Stimulated activated CD8-positive, alpha-beta memory T cell treated with anti-CD3 and anti-CD28 coated beads, Interleukin-4, amount 100 ng/mL, for 4 hours (primary cell): ENCODE measurements around the gene ECT2.
"Not testable (repeated sequence)": the region's sequence is repeated elsewhere in the genome, so short reads cannot be mapped to it uniquely, and the experiment has no call there.

Experiments used
- DNase-seq, 2 donors: peaks; one replicate each; pipeline ENCODE4 v3.0.0-alpha.2; 2020; ENCODE audit warnings: low read depth in 2 of 2, low spot score in 1 of 2

The ECT2 gene, protein sequence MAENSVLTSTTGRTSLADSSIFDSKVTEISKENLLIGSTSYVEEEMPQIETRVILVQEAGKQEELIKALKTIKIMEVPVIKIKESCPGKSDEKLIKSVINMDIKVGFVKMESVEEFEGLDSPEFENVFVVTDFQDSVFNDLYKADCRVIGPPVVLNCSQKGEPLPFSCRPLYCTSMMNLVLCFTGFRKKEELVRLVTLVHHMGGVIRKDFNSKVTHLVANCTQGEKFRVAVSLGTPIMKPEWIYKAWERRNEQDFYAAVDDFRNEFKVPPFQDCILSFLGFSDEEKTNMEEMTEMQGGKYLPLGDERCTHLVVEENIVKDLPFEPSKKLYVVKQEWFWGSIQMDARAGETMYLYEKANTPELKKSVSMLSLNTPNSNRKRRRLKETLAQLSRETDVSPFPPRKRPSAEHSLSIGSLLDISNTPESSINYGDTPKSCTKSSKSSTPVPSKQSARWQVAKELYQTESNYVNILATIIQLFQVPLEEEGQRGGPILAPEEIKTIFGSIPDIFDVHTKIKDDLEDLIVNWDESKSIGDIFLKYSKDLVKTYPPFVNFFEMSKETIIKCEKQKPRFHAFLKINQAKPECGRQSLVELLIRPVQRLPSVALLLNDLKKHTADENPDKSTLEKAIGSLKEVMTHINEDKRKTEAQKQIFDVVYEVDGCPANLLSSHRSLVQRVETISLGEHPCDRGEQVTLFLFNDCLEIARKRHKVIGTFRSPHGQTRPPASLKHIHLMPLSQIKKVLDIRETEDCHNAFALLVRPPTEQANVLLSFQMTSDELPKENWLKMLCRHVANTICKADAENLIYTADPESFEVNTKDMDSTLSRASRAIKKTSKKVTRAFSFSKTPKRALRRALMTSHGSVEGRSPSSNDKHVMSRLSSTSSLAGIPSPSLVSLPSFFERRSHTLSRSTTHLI

DNA sequence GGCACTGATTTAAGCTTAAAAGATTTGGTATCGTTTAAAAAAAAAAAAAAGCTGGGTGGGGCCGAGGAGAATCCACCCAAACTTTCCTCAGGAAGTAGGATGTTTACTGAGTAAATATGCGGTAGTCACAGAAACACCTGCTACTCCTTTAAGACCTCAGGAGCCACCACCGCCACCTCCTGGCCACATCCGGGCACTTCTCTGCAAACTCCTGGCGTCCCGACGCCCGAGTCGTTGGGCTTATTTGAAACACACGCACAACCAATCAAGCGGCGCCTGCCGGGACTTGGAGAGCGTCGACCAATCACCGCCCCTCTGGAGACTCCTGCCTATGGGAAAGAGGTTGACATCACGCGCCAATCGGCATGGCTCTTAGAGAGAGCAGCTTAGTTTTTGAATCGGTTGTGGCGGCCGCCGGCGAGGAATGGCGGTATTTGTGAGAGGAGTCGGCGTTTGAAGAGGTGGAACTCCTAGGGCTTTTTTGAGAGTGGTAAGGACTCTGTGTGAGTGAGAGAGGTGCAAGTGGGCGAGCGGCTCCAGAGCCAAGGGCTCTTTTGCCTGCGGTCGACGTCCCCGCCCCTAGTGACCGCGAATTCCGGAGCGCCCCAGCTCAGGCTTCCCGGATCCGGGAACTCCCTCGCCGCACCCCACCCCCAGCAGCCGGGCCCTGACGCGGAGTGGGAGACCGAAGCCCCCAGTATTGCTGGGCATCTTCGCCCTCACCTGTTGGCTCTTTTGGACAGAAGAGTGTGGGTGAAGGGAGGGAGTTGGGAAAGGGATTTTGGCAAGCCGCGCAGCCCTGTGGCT is at the start of gene ECT2:
Gene ECT2 (plus strand): TSS at position 359 of the 807 bp plus-strand sequence. CDS start 3,805 bp downstream, outside the sequence.
- peak; percentile 91 to 92 for DNase-seq

DNA sequence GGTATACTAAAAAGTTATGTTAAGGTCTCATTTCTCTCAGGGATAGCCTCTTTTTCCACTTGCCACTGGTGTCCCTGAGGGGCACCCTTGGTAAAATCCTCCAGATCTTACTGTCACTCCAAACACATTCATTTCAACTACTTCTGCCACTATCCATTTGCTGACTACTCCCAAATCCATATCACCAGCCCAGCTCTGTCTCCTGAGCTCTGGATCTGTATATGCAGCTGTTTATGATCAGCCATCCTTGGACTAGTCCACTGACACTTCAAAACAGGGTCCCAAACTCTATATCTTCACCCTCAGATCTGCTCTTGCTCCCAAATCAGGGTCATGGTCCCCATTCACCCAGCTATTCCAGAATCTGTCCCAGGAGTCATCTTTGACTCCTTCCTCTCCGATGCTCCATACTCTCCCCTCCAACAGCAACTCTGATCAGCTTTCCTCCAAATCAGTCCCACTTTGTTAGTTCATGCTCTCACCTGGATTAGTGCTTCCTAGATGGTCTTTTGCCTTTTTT is 49.5 kb upstream of the ECT2 start:
- DNase-seq: no peak

DNA sequence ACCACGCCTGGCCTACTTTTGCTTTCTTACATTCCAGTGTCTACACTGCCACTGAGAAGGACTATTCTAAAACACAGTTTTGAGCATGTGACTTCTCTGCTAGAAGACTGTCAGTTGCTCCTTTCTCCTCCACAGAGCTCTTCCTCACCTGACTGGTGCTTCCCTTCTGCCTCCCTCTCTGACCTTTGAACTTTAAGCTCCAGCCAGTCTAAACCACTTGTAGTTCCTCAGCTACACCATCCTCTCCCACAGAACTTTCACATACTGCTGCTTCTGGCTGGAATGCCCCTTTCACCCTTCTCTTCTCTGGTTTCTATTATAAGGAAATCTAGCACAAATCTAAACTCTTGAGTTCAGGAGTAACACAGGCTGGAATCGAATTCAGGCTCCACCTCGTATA is 48.8 kb upstream of the ECT2 start:
- DNase-seq: no peak

DNA sequence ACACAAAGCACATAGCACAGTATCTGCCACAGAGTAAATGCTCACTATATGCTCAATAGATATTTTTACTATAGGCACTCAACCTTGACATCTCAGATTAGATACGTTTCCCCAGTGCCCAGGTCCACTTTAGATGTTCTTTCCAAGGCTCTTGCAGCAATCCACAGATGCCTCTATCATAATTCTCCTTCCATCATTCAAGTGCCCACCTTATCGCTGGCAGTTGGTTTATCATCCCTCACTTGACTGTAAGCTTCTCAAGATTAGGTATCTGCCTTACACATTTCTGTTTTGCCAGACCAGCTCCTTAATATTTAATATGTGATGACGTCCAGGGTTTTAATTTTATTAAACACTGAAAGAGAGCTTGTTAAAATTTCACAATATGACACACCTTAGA is 48.3 kb upstream of the ECT2 start:
- DNase-seq: no peak

DNA sequence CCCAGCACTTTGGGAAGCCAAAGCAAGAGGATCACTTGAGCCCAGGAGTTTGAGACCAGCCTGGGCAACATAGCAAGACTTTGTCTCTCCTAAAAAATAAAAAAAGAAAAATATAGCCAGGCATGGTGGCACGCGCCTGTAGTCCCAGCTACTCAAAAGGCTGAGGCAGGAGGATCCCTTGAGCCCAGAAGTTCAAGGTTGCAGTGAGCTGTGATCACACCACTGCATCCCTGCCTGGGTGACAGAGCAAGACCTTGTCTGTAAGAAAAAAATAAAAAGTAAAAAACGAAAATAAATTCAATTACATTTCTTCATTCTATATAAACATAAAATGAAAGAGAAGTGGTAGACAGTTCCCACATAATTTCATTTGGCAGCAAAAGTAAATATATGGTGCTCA is 47.8 kb upstream of the ECT2 start:
- DNase-seq: not testable (repeated sequence)

DNA sequence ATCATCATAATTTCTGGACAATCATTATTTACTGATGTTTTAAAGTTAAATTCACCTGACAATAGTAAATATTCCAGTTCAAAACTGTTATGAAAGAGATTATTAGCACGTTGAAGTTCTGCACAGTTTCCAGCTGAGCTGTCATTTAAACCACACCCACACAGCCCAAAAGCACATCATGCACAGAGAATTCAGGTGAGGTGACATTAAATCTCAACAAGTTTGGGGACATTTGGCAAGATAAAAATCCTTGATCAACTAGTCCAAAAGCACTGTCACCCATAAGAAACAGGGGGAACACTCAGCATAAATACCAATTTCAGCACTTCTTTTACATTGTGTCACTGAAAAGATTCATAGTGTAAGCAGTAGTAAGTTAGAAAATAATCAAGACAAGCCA is 46.5 kb upstream of the ECT2 start:
- no peak for DNase-seq

DNA sequence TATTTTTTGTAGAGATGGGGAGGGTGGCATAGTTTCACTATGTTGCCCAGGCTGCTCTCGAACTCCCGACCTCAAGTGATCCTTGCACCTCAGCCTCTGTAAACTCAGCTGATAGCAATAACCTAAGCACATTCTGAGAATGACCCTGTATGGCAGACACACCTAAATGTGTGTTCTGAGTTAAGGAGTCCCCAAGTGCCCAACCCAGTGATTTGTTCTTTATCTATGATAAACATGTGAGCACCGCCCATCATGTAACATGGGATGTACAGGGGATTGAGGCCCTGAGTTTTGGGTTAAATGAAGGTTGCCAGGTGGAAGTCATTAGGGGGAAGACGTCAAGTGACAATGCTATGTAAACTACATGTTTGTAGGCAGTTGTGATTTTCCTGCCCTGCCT is 45.4 kb upstream of the ECT2 start:
- DNase-seq: no peak

DNA sequence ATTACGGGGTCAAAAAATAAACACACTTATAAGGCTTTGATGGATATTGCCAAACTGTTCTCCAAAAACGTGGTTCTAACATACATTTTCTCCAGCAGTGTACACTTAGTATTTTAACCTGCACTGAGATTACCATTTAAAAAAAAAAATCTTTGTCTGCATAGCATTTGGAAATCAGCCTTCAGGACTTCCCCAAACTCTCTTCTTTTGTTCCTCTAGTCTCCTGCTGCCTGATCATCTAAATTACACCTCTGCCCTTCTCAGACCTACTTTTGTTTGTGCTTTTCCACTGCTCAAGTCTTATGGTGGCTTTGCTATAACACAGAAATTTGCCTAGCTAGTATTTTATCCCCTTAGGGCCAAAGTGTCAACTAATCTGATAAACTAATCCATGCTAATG is 43.5 kb upstream of the ECT2 start:
- no peak for DNase-seq

DNA sequence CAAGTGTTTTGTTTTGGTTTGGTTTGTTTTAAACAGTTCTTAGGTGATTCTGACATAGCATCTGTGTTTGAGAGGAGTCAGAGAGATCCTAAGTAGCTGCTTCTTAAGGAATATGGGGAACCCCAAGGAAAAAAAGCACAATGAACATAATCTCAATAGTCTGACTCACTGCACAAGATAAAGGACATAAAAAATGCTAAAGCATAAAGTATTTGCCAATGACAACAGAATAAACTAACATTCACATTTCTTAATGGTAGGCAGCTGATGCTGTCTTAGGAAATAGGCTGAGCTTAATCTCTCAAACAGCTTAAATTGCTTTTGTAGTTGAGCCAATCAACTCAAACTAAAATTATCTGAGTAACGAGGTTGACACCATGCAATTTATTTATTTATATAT is 42.6 kb upstream of the ECT2 start:
- DNase-seq: no peak

DNA sequence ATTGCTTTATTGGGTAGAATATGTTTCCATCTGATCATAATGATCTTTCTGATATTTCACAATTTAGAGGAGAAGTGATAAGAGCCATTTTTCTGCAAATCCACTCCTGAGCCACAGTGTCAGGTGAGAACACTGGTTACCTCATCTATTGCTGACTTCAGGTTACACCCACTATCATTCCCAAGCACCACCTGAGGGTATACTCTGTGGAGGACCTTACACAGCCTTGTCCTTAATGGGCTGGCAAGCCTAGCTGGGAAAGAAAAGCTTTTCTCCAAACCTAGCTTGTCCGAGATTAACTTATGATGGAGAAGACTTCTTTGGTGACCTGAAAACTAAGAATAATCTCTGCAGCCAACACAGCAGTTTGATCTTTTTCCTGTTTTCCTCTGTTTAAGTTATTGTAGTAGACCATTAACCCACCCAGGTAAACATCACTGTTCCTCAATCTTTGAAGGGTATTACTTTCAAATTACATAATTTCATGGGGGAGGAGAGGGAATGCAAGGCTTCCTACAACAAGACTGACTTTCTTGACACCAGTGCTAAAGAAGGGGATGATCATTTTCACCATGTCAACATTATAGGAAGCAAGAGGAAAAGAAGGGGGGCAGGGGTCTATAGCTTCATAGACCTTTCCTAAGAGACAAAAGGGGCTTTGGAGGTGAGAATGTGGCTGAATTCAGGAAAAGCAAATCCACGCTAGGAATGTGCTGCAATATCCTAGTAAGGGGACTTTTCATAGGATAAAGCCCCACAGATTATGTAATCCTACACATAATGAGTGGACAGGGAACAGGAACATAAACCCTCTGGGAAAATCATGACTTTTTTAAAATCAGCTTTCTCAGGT is 41.4 kb upstream of the ECT2 start:
- DNase-seq: no peak

DNA sequence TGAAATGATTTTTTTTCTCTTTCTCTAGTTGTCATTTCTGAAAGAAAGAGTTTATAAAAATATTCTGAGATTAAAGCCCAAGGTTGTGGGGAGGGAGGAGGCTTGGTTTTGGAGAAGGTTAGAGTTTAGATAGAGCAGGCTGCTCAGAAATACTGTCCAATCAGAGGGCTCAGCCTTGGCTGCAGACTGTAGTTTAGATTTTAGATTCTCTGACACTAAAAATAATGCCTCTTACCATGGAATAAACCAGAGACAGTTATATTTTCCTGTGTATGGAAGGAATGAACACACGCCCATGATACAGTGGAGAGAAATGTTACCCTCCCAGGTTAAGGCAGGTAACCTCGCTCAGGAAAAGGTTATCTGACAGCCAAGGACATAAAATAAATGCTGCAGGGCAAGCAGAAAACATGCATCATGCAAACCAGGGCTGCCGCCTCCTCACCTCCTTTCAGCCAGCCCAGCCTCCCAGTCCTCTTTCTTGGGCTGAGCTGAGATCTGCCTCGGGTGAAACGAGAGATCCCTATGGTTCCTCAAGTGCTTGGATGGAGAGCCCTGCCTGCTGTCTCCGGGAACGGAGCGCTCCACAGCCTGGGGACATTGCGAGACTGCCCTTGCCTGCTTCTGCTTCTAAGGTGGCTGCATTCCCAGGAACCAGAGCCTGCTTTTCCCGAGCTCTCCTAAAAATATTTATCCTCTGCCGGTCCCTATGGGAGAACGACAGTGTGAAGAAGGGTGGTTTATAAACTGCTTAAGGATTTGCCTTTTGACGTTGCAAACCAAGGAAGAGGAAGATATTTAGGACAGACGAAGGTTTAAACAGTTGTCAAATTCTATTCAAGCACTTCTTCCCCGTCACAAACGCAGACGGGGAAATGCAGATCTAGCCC is 40.5 kb upstream of the ECT2 start:
- DNase-seq: no peak

DNA sequence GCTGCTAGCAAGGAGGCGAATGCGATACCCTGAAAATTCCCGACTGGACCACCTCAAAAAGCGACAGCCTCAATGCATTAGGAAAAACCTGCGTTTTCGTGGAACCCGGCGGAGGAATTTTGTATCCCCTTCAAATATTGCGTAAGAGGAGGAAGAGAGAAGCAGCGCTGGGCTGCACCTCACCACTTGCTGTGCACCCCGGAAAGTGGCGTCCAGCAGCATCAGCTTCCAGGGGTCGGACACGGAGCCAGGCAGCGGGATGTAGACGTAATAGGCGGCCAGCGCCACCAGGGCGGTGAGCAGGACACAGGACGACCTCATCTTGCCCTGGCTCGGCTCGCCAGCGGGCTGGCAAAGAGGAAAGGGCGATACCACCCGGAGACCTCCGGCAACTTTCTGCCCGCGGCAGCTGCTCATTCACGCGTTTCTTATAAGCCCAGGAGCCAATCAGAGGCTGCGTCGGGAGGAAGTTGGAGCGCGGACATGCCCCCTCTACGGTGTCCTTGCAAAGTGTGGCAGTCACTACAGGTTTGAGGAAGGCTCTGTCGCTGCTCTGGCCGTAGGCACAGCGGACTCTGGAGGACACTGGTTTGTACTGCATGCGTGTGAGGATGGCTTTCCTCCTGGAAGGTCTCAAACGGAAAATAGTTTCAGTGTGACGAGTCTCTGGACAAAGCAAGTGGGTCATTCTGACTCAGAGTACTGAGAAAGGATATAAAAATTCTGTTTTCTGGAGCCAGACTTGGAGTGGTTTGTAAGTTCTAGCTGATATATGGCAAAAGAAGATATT is 39.7 kb upstream of the ECT2 start, which contains the start of gene NCEH1:
Gene NCEH1 (minus strand): TSS at position 404 of the 790 bp plus-strand sequence. CDS start 83 bp downstream, at position 321.
- DNase-seq: peak; percentile 27 to 42

DNA sequence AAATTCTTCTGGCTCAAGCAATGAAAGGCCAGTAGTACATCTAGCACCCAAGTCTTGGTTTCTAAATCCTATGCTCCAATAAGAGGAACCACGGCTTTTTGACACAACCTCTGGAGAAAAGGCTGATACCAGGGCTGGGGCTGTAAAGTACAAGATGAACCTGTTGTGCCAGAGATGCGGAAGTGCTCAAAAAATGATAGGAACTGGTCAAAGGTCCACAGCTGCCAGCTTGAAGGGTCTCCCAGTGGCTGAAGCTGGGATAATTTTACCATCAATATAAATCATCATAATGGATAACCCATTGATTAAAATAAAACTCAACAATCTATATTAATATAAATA is 39.1 kb upstream of the ECT2 start:
- DNase-seq: no peak

DNA sequence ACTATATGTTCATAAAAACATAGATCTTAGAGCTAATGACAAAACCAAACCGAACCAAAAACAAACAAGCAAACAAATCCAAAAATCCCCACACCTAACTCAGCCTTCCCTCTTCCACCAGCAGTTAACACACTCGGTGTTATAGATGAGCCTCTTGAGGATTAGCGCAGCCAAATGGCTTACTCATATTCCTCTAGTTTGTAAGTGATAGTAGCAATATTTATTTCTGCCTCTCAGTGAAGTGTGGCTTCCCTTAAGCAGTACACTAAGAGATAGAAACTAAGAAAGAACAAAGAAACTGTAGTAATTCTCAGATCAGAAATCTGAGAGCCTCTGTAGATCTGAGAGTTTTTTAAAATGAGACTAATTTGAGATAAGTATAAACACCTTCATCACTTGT is 37.2 kb upstream of the ECT2 start:
- DNase-seq: no peak

DNA sequence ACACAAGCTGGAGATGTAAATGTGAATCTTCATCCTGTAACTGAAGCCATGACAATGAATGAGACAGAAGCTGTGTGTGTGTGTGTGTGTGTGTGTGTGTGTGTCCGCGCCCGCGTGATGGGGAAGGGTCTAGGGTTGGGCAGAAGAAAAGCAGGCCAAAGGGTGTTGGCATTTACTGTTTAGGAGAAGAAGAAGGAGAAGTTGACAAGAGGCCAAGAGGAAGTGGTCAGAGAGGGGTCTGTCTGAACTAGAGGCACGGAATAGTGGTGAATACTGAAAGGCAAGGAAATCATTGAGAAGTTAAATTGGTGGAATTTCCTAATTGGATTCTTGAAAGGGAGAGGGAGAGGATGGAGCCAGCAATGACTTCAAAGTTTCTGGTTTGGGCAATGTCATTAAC is 34.0 kb upstream of the ECT2 start:
- no peak for DNase-seq

DNA sequence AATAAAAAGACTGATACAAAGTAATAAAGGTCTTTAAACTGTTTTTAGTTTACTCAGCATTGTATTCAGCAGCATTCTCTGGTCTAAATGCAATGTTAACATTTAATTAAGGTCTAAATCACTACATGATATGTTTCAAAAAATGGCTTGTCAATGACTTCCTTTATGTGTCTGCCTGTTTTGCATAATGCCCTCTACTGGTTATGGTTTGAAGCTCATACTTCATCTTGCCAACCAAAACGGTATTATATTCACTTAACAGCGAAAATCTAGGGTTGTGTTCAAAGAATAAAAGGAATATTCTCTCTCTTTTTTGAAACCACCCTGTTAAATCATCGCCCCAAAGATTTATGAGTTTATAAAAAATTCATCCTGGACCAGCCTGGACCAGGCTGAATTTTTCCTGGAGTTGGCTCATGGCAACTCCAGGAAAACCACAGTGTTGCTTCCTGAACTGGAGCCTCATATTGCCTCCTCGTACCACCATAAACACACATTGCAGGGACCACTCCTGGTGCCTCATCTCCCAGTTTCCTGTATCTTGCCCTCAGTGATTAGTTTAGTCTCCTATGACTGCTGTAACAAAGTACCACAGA is 32.9 kb upstream of the ECT2 start:
- DNase-seq: no peak

DNA sequence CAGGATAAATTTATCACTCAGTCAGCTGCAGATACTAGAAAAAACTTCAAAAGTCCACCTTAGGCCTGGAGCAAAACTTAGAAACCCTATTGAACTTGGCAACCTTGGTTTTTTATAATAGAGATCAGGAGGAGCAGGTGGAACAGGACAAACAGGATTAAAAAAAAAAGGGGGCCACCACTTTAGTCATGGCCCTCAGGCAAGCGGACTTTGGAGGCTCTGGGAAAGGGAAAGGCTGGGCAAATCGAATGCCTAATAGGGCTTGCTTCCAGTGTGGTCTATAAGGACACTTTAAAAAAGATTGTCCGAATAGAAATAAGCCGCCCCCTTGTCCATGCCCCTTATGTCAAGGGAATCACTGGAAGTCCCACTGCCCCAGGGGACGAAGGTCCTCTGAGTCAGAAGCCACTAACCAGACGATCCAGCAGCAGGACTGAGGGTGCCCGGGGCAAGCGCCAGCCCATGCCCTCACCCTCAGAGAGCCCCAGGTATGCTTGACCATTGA is 27.9 kb upstream of the ECT2 start:
- DNase-seq: not testable (repeated sequence)

DNA sequence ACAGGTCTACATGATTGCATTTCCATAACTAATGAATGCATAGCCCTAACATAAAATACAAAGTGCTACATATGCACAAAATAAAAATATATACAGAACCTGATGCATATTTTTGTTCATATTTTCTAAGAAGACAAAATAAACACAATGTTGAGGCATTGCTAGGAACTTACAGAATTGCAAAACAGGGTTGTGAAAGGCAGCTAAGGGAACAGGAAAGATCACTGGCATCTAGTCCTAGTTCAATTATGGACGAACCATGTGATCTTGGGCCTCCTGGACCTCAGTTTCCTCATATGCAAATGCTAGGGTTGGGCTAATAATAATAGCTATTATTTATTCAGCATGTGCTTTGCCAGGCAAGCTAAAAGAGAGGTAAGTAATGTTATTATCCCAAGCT is 24.1 kb upstream of the ECT2 start:
- no peak for DNase-seq
